Esophagus mucosa (tissue), 1 donor: ENCODE measurements around the gene RNF113B. TPM values are rescaled to one million over a fixed set of nuclear protein-coding genes. Genes with fewer than 3 reads are reported as not detected.

Experiments used
- ATAC-seq: fragments of 200-7000 bp; cut with Tn5 transposase; one replicate; pipeline ENCODE4 v1.9.1; 2020
- total RNA-seq: library from RNA; stranded (reverse); gene quantifications from one replicate; pipeline ENCODE4 v1.2.4, GENCODE V29; 2023
- donor health status: DM: yes; HTN: yes; CAD: no.

RNF113B gene
- total RNA-seq, 1 donor from 2014 or later, result not detected

- no peak for ATAC-seq
These were observed 26.7 kb upstream of the RNF113B start for GRCh38 chr13:98203646-98204326.

- no peak for ATAC-seq
These were observed 24.9 kb upstream of the RNF113B start for GRCh38 chr13:98201984-98202383.

GRCh38 chr13:98201189-98201588 is 24.1 kb upstream of the RNF113B start:
- ATAC-seq, result no peak

GRCh38 chr13:98200211-98200878 is 23.3 kb upstream of the RNF113B start:
- ATAC-seq, result no peak

- ATAC-seq, result no peak
These were observed 22.4 kb upstream of the RNF113B start for GRCh38 chr13:98199480-98199879.

- no peak for ATAC-seq
These were observed 21.6 kb upstream of the RNF113B start for GRCh38 chr13:98198683-98199082.

GRCh38 chr13:98195054-98195791 is 18.2 kb upstream of the RNF113B start:
- ATAC-seq, result no peak

GRCh38 chr13:98192008-98192407 is 14.9 kb upstream of the RNF113B start:
- no peak for ATAC-seq

GRCh38 chr13:98190889-98191444 is 13.9 kb upstream of the RNF113B start:
- no peak for ATAC-seq

GRCh38 chr13:98189841-98190505 is 12.9 kb upstream of the RNF113B start:
- no peak for ATAC-seq

- ATAC-seq, result no peak
These were observed 11.6 kb upstream of the RNF113B start for GRCh38 chr13:98188544-98189166.

- ATAC-seq, result no peak
These were observed 10.8 kb upstream of the RNF113B start for GRCh38 chr13:98187965-98188261.

GRCh38 chr13:98187155-98187964 is 10.3 kb upstream of the RNF113B start:
- no peak for ATAC-seq

GRCh38 chr13:98184792-98185191 is 7.7 kb upstream of the RNF113B start:
- ATAC-seq, result no peak

GRCh38 chr13:98182589-98182988 is 5.5 kb upstream of the RNF113B start:
- ATAC-seq, result no peak

- no peak for ATAC-seq
These were observed 5.1 kb upstream of the RNF113B start for GRCh38 chr13:98182153-98182552.

GRCh38 chr13:98181111-98181815 is 4.2 kb upstream of the RNF113B start:
- no peak for ATAC-seq

- ATAC-seq, result no peak
These were observed 3.0 kb upstream of the RNF113B start for GRCh38 chr13:98180092-98180491.

- ATAC-seq, result no peak
These were observed 1.2 kb downstream of the RNF113B start for GRCh38 chr13:98175823-98176222.

- ATAC-seq, result no peak
These were observed 2.0 kb downstream of the RNF113B start for GRCh38 chr13:98175043-98175442.

- no peak for ATAC-seq
These were observed 2.8 kb downstream of the RNF113B start for GRCh38 chr13:98174307-98174706.
